ENCODE results near the gene RALGAPA2.

Gene RALGAPA2

GRCh38 chr20:20627471-20627870, 85.0 kb downstream of the RALGAPA2 start:
- no peak for ATAC-seq
- TF ChIP-seq ESRRG (CRISPR knock-in tag; IDR thresholded peaks at IDR 0.05): no peak
- no peak for TF ChIP-seq BACH2 (CRISPR knock-in tag; IDR thresholded peaks at IDR 0.05; ENCODE audit: borderline replicate concordance)
- TF ChIP-seq POU6F1 (CRISPR knock-in tag; IDR thresholded peaks at IDR 0.05; ENCODE audit: borderline replicate concordance, low read depth): no peak
- TF ChIP-seq ZNF8 (CRISPR knock-in tag; IDR thresholded peaks at IDR 0.05): no peak

GRCh38 chr20:20624914-20625313, 87.5 kb downstream of the RALGAPA2 start:
- ATAC-seq: no peak
- no peak for TF ChIP-seq RARB (CRISPR knock-in tag; IDR thresholded peaks at IDR 0.05)
- no peak for TF ChIP-seq TCF4 (CRISPR knock-in tag; IDR thresholded peaks at IDR 0.05; ENCODE audit: borderline replicate concordance)
- no peak for TF ChIP-seq POU6F1 (CRISPR knock-in tag; IDR thresholded peaks at IDR 0.05; ENCODE audit: borderline replicate concordance, low read depth)
- TF ChIP-seq SNAI2 (CRISPR knock-in tag; IDR thresholded peaks at IDR 0.05): no peak
- TF ChIP-seq TSHZ2 (CRISPR knock-in tag; IDR thresholded peaks at IDR 0.05): no peak
- TF ChIP-seq ARNTL (CRISPR knock-in tag; IDR thresholded peaks at IDR 0.05; ENCODE audit: borderline replicate concordance, low read depth): no peak
- TF ChIP-seq ZC3H10 (CRISPR knock-in tag; IDR thresholded peaks at IDR 0.05): no peak
- TF ChIP-seq BACH2 (CRISPR knock-in tag; IDR thresholded peaks at IDR 0.05; ENCODE audit: borderline replicate concordance): no peak
- TF ChIP-seq TOX (CRISPR knock-in tag; IDR thresholded peaks at IDR 0.05; ENCODE audit: borderline replicate concordance): no peak
- TF ChIP-seq ZNF565 (CRISPR knock-in tag; conservative IDR thresholded peaks at IDR 0.05; ENCODE audit: low read depth): no peak
- TF ChIP-seq CSDC2 (CRISPR knock-in tag; IDR thresholded peaks at IDR 0.05): no peak
- no peak for TF ChIP-seq ZFP30 (CRISPR knock-in tag; IDR thresholded peaks at IDR 0.05)
- no peak for TF ChIP-seq ZNF70 (CRISPR knock-in tag; IDR thresholded peaks at IDR 0.05)
- no peak for TF ChIP-seq ISL1 (CRISPR knock-in tag; IDR thresholded peaks at IDR 0.05)
- no peak for TF ChIP-seq ESRRG (CRISPR knock-in tag; IDR thresholded peaks at IDR 0.05)

GRCh38 chr20:20621195-20621594, 91.2 kb downstream of the RALGAPA2 start:
- TF ChIP-seq ARNTL (CRISPR knock-in tag; IDR thresholded peaks at IDR 0.05; ENCODE audit: borderline replicate concordance, low read depth) (no peak), CSRNP3 (CRISPR knock-in tag; IDR thresholded peaks at IDR 0.05) (no peak), RARB (CRISPR knock-in tag; IDR thresholded peaks at IDR 0.05) (no peak), BACH2 (CRISPR knock-in tag; IDR thresholded peaks at IDR 0.05; ENCODE audit: borderline replicate concordance) (no peak), TSHZ2 (CRISPR knock-in tag; IDR thresholded peaks at IDR 0.05) (no peak), ZC3H10 (CRISPR knock-in tag; IDR thresholded peaks at IDR 0.05) (no peak)
- no peak for ATAC-seq

GRCh38 chr20:20614391-20614790, 98.1 kb downstream of the RALGAPA2 start:
- ATAC-seq: no peak
- TF ChIP-seq BACH2 (CRISPR knock-in tag; IDR thresholded peaks at IDR 0.05; ENCODE audit: borderline replicate concordance) (no peak), PPARA (CRISPR knock-in tag; IDR thresholded peaks at IDR 0.05; ENCODE audit: borderline replicate concordance) (no peak), ARNTL (CRISPR knock-in tag; IDR thresholded peaks at IDR 0.05; ENCODE audit: borderline replicate concordance, low read depth) (no peak), OSR1 (CRISPR knock-in tag; IDR thresholded peaks at IDR 0.05) (no peak), TCF4 (CRISPR knock-in tag; IDR thresholded peaks at IDR 0.05; ENCODE audit: borderline replicate concordance) (no peak), ZNF70 (CRISPR knock-in tag; IDR thresholded peaks at IDR 0.05) (no peak), POU6F1 (CRISPR knock-in tag; IDR thresholded peaks at IDR 0.05; ENCODE audit: borderline replicate concordance, low read depth) (no peak), TSHZ2 (CRISPR knock-in tag; IDR thresholded peaks at IDR 0.05) (no peak), ZNF565 (CRISPR knock-in tag; conservative IDR thresholded peaks at IDR 0.05; ENCODE audit: low read depth) (no peak), ZC3H10 (CRISPR knock-in tag; IDR thresholded peaks at IDR 0.05) (no peak), RARB (CRISPR knock-in tag; IDR thresholded peaks at IDR 0.05) (no peak)
